AG09319 (cell line): Measurements from ENCODE around the gene SH3PXD2A.

Experiments
- DNase-seq: peaks from one replicate; pipeline ENCODE4 v3.0.0-alpha.2; 2010; ENCODE audit warnings: low read depth; ENCODE audit errors: extremely low read depth
- TF ChIP-seq, protein P1 (sequence below): IDR thresholded peaks from 2 replicates; pipeline ENCODE4 v1.5.1; 2011; ENCODE audit warnings: low read depth, mild to moderate bottlenecking, inconsistent platforms, low read length, moderate library complexity

SH3PXD2A gene

DNA sequence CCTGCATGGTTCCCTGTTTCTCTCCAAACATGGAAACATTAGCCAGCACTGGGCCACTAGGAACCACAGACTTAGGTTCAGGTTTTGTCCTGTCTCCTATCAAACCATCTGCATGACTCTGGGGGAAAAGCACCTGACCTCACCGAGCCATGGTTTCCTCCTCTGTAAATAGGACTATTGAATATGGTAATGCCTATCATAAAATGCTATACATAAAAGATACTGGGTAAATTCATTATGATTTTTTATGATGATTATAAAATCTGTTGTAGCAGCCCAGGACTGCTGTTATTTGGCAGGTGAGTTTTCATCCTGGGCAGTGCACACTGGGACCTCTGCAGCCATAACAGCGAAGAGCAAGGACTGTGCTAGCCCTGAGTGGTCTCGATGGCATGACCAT lies 131.8 kb downstream of the SH3PXD2A start:
- no peak for DNase-seq
- TF ChIP-seq, protein P1, sequence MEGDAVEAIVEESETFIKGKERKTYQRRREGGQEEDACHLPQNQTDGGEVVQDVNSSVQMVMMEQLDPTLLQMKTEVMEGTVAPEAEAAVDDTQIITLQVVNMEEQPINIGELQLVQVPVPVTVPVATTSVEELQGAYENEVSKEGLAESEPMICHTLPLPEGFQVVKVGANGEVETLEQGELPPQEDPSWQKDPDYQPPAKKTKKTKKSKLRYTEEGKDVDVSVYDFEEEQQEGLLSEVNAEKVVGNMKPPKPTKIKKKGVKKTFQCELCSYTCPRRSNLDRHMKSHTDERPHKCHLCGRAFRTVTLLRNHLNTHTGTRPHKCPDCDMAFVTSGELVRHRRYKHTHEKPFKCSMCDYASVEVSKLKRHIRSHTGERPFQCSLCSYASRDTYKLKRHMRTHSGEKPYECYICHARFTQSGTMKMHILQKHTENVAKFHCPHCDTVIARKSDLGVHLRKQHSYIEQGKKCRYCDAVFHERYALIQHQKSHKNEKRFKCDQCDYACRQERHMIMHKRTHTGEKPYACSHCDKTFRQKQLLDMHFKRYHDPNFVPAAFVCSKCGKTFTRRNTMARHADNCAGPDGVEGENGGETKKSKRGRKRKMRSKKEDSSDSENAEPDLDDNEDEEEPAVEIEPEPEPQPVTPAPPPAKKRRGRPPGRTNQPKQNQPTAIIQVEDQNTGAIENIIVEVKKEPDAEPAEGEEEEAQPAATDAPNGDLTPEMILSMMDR, result no peak

GRCh38 chr10:103722632-103723031 lies 132.7 kb downstream of the SH3PXD2A start:
- TF ChIP-seq, protein P1, result no peak
- DNase-seq, result no peak

- no peak for DNase-seq
These were observed 134.4 kb downstream of the SH3PXD2A start for GRCh38 chr10:103720964-103721335.

GRCh38 chr10:103720328-103720963 lies 134.9 kb downstream of the SH3PXD2A start:
- TF ChIP-seq, protein P1, result no peak
- DNase-seq, result no peak

More at GRCh38 chr10:103720964-103721335, 134.4 kb downstream of the SH3PXD2A start:
- TF ChIP-seq, protein P1, result no peak

DNA sequence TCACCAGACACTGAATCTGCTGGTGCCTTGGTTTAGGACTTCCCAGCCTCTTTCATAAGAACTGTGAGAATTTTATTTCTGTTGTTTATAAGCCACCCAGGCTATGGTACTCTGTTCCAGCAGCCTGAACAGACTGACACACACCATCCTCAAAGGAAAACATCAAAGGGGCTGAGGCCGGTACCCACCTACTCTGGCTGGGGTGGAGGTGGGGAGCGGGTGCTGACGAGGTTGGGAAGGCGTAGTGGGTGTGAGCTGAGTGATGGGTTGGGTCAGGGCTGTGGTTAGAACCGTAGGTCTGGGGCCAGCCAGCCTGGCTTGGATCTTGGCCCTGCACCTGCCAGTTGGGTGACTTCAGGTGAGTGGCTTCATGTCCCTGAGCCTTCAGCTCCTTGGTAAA lies 136.3 kb downstream of the SH3PXD2A start:
- TF ChIP-seq, protein P1, result no peak
- DNase-seq, result no peak

- DNase-seq, result no peak
- TF ChIP-seq, protein P1, result no peak
These were observed 137.1 kb downstream of the SH3PXD2A start for GRCh38 chr10:103718247-103718620.

- TF ChIP-seq, protein P1, result no peak
- DNase-seq, result no peak
These were observed 137.8 kb downstream of the SH3PXD2A start for GRCh38 chr10:103717341-103718246.
